RWPE1 (cell line): Measurements from ENCODE around the gene AMER2.

Source experiments
- CTCF ChIA-PET: fragments of 350-600 bp; sonication (Branson Sonifier 250); formaldehyde crosslinking; extraction: SDS; loops from one replicate; lab custom pipeline; 2021; lab: Yijun Ruan, JAX
- POLR2A ChIA-PET: fragments of 400-600 bp; formaldehyde crosslinking; extraction: SDS; loops from one replicate; lab custom pipeline; 2020; ENCODE audit warnings: antibody characterized with exemption; ENCODE audit not compliant: low non-redundant PET; lab: Yijun Ruan, JAX
- DNase-seq: peaks from one replicate; pipeline ENCODE4 v3.0.0; 2012; ENCODE audit warnings: low spot score
- H3K27ac ChIP-seq: fragments of 450-650 bp; 2 replicates; pipeline ENCODE4 v1.5.1; 2017
- CTCF ChIP-seq: fragments of 450-650 bp; conservative IDR thresholded peaks from 2 replicates; pipeline ENCODE4 v1.5.1; 2017; ENCODE audit warnings: low read depth, mild to moderate bottlenecking

Gene AMER2

GRCh38 chr13:25174304-25174703 lies 2.2 kb upstream of the AMER2 start:
- TF ChIP-seq CTCF, result no peak
- POLR2A ChIA-PET, result no interaction called here
- no peak for DNase-seq
- H3K27ac ChIP-seq, result no peak overlapping the region
- CTCF ChIA-PET, result no interaction called here

DNA sequence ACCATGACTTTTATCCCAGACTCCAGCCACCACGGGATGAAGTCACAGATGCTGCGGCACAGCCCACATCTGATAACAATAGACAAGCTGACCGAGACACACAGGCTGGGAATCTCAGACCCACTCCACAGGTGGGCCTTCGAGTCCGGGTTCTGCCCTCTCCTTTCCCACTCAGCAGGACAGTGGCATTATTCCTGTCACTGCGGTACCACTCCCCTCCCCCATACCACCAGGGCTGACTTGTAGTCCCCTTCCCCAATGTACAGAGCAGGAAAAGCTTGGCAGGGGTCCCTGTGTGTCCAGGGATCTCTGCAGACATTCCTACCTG lies 179 bp upstream of the AMER2 start:
- ChIA-PET POLR2A (no interaction called here), CTCF (no interaction called here)
- no peak overlapping the region for H3K27ac ChIP-seq
- no peak for DNase-seq
- no peak for TF ChIP-seq CTCF

DNA sequence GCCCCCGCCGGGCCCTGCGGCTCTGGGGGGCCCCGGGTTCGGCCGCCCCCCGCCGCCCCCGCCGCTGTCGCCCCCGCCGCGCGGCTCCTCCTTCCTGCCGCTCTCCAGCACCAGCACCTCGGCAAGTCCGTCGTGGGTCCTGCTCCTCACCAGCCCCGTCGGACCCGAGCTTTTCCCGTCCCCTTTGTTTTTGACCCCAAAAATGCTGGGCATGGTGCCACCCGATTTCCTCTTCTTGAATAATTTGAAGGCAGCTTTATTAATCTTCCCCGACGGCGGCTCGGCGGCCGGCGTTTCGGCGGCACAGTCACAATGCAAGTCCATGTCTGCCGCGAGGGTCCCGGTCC lies 945 bp downstream of the AMER2 start:
- DNase-seq, result no peak
- TF ChIP-seq CTCF, result no peak
- POLR2A ChIA-PET, result no interaction called here
- CTCF ChIA-PET, result interaction anchor here (0.8 to 1.2 kb wide), 2 partner anchors 11 to 26 kb away, joined by 3 read pairs; no protein-coding TSS in a partner anchor
- H3K27ac ChIP-seq, result no peak overlapping the region

DNA sequence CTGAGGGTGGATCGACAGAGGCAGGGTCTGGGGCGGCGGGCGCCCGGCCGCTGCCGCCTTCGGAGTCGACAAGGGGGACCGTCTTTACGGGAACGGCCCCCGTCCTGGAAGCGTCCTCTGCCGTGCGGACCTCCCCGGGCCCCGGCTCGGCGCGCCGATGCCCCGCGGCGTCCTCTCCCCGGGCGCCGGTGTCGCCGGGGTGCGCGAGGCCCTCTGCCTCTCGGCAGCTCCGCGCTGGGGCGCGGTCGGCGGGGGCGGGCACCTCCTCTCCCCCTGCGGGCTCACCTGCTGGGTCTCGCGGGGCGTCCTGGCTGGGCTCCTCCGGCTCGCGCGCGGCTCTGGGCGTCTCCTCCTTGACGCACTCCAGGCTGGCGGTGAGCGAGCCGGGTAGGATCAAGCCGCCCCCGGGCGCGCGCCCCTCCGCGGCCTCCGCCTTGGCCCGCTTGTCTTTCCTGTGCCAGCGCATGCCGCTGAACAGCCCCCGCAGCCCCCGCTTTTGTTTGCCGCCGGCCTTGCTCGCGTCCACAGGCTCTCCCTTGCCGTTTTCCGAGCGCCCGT lies 1.5 kb downstream of the AMER2 start:
- no peak for TF ChIP-seq CTCF
- ChIA-PET POLR2A (interaction anchor here (0.5 kb wide), 1 partner anchor 43 kb away, joined by 3 read pairs; no protein-coding TSS in a partner anchor), CTCF (interaction anchor here (1.2 kb wide), 1 partner anchor 11 kb away, joined by 3 read pairs; no protein-coding TSS in a partner anchor)
- H3K27ac ChIP-seq, result no peak overlapping the region
- DNase-seq, result no peak

GRCh38 chr13:25169951-25170553 lies 2.0 kb downstream of the AMER2 start:
- TF ChIP-seq CTCF, result no peak
- ChIA-PET CTCF (interaction anchor here (0.6 to 1.2 kb wide), 2 partner anchors 10 to 906 kb away, joined by 3 read pairs; no protein-coding TSS in a partner anchor), POLR2A (interaction anchor here (0.5 kb wide), 1 partner anchor 43 kb away, joined by 3 read pairs; no protein-coding TSS in a partner anchor)
- DNase-seq, result no peak
- H3K27ac ChIP-seq, result no peak overlapping the region

DNA sequence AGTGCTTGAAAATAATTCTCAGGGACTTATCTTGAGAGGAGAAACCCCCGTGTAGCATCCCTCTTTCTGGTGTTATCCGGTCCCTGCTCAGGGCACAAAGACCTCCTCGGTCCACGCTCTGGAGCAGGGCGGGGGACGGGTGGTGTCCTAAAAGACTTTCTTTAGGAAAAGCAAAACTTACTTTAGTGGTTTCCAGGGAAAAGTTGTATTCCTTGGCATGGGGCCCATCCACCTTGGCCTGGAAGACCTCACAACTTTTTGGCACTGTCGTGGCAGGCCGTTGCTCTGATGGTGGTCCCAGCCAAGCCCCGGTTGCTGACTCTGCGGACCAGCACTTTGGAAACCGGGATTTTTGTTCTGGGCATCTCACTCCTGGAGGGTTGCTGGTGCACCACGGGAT lies 2.7 kb downstream of the AMER2 start:
- POLR2A ChIA-PET, result no interaction called here

More for the DNA sequence above, 2.7 kb downstream of the AMER2 start:
- no peak overlapping the region for H3K27ac ChIP-seq
- CTCF ChIA-PET, result interaction anchor here (0.6 kb wide), 1 partner anchor 906 kb away, joined by 3 read pairs; no protein-coding TSS in a partner anchor
- no peak for DNase-seq
- no peak for TF ChIP-seq CTCF
